ENCODE data around the gene ANKRD33B.

GRCh38 chr5:10631316-10631996 lies 67.6 kb downstream of the ANKRD33B start:
- TF ChIP-seq CTCF (conservative IDR thresholded peaks at IDR 0.05; ENCODE audit: low read depth, low read length) (no peak), EZH2phosphoT487 (IDR thresholded peaks at IDR 0.05; ENCODE audit: borderline replicate concordance, low read length) (no peak)

Measured in PC-3 (cell line).